Spinal cord (tissue), 10 donors: ENCODE results near the gene GDPD4. TPM values are rescaled to one million over a fixed set of nuclear protein-coding genes. Genes with fewer than 3 reads are reported as not detected.

Experiments used
- DNase-seq, 6 donors: peaks; one replicate each; pipeline versions ENCODE4 v3.0.0 to v3.0.0-alpha.2; 2013 to 2015; ENCODE audit warnings: low spot score in 6 of 6, low read depth in 4 of 6
- H3K27ac ChIP-seq: one replicate; pipeline ENCODE4 v1.5.1; 2013; ENCODE audit warnings: low read depth, low read length, control low read depth
- H3K27me3 ChIP-seq: one replicate; pipeline ENCODE4 v1.6.1; 2013; ENCODE audit warnings: low read length; ENCODE audit not compliant: control insufficient read depth, insufficient read depth
- H3K36me3 ChIP-seq: one replicate; pipeline ENCODE4 v1.6.1; 2013; ENCODE audit warnings: low read length; ENCODE audit not compliant: control insufficient read depth, insufficient read depth
- H3K4me1 ChIP-seq: one replicate; pipeline ENCODE4 v1.6.1; 2013; ENCODE audit warnings: low read length; ENCODE audit not compliant: control insufficient read depth, insufficient read depth
- H3K4me3 ChIP-seq: one replicate; pipeline ENCODE4 v1.5.1; 2013; ENCODE audit warnings: low read depth, low read length, control low read depth
- H3K9me3 ChIP-seq: one replicate; pipeline ENCODE4 v1.6.1; 2013; ENCODE audit warnings: low read length; ENCODE audit not compliant: control insufficient read depth, insufficient read depth
- WGBS: methylation state at CpG from one replicate; pipeline ENCODE4 v1.1.5; 2013; ENCODE audit warnings: missing lambda C conversion rate; ENCODE audit not compliant: insufficient coverage; 5-methylcytosine and 5-hydroxymethylcytosine counted together
- polyA plus RNA-seq, 2 donors: library from polyadenylated mRNA; unstranded; fragments of 120-200 nt; gene quantifications; one replicate each; pipeline ENCODE4 v1.2.1, GENCODE V29; 2013; ENCODE audit not compliant: insufficient read length in 2 of 2
- total RNA-seq, 2 donors: library from RNA; depleted of rRNA in 1 of 2; stranded (reverse); fragments of 120-200 nt in 1 of 2; fragments of >200 nt in 1 of 2; gene quantifications; one replicate each; pipeline versions ENCODE4 v1.2.3 to v1.2.4, GENCODE V29; 2013 to 2014
- donor health status: healthy.

Gene GDPD4
- total and polyA plus RNA-seq, 4 donors, result 0.44 TPM; not detected in 3

- peak; percentile 38 to 90 (median 68) for DNase-seq
- Histone ChIP-seq H3K4me1 (peaks cover 20% of the 10 kb centered on the region), H3K9me3 (no peaks in the 10 kb centered on the region), H3K36me3 (peaks cover 3% of the 10 kb centered on the region), H3K27ac (no peak overlapping the region), H3K27me3 (no peaks in the 10 kb centered on the region), H3K4me3 (no peak overlapping the region)
- 66% methylated on average over 6 of the region's 7 CpGs for WGBS
These were observed 113.5 kb downstream of the GDPD4 start for GRCh38 chr11:77187776-77188632.

GRCh38 chr11:77187111-77187750, 114.3 kb downstream of the GDPD4 start:
- Histone ChIP-seq H3K9me3 (no peaks in the 10 kb centered on the region), H3K4me3 (no peak overlapping the region), H3K4me1 (peaks cover 27% of the 10 kb centered on the region), H3K27ac (no peak overlapping the region), H3K27me3 (no peaks in the 10 kb centered on the region), H3K36me3 (peaks cover 3% of the 10 kb centered on the region)
- DNase-seq, result no peak
- 95% methylated on average over 2 of the region's 9 CpGs for WGBS

- Histone ChIP-seq H3K36me3 (peaks cover 4% of the 10 kb centered on the region), H3K27me3 (no peaks in the 10 kb centered on the region), H3K4me3 (no peak overlapping the region), H3K9me3 (no peaks in the 10 kb centered on the region), H3K27ac (no peak overlapping the region), H3K4me1 (peaks cover 23% of the 10 kb centered on the region)
- no CpG with 5 or more reads among the region's 1 CpG for WGBS
- DNase-seq, result no peak
These were observed 115.2 kb downstream of the GDPD4 start for GRCh38 chr11:77186302-77186701.

- Histone ChIP-seq H3K27ac (no peak overlapping the region), H3K36me3 (peaks cover 2% of the 10 kb centered on the region), H3K4me1 (peaks cover 29% of the 10 kb centered on the region), H3K27me3 (no peaks in the 10 kb centered on the region), H3K4me3 (no peak overlapping the region), H3K9me3 (no peaks in the 10 kb centered on the region)
- DNase-seq, result no peak
- 87% methylated on average over 15 of the region's 15 CpGs for WGBS
These were observed 117.2 kb downstream of the GDPD4 start for GRCh38 chr11:77184136-77184860.

GRCh38 chr11:77183431-77183984, 118.0 kb downstream of the GDPD4 start:
- WGBS, result 65% methylated on average over 4 of the region's 4 CpGs
- Histone ChIP-seq H3K4me1 (peaks cover 36% of the 10 kb centered on the region), H3K27me3 (no peaks in the 10 kb centered on the region), H3K4me3 (no peak overlapping the region), H3K36me3 (peaks cover 2% of the 10 kb centered on the region), H3K27ac (no peak overlapping the region), H3K9me3 (no peaks in the 10 kb centered on the region)
- DNase-seq, result peak; percentile 21 to 87 (median 58)

- WGBS, result 75% methylated on average over 19 of the region's 21 CpGs
- Histone ChIP-seq H3K27ac (no peak overlapping the region), H3K36me3 (peaks cover 2% of the 10 kb centered on the region)
These were observed 118.7 kb downstream of the GDPD4 start for GRCh38 chr11:77182542-77183430.

GRCh38 chr11:77181799-77182541, 119.5 kb downstream of the GDPD4 start:
- H3K36me3 ChIP-seq, result peaks cover 2% of the 10 kb centered on the region
- no peak for DNase-seq
- no peaks in the 10 kb centered on the region for H3K27me3 ChIP-seq
- H3K4me1 ChIP-seq, result peaks cover 36% of the 10 kb centered on the region
- H3K9me3 ChIP-seq, result no peaks in the 10 kb centered on the region
- no peak overlapping the region for H3K27ac ChIP-seq
- no peak overlapping the region for H3K4me3 ChIP-seq
- 94% methylated on average over 19 of the region's 22 CpGs for WGBS

More at GRCh38 chr11:77182542-77183430, 118.7 kb downstream of the GDPD4 start:
- no peaks in the 10 kb centered on the region for H3K27me3 ChIP-seq
- H3K9me3 ChIP-seq, result no peaks in the 10 kb centered on the region
- no peak overlapping the region for H3K4me3 ChIP-seq
- peaks cover 36% of the 10 kb centered on the region for H3K4me1 ChIP-seq
- no peak for DNase-seq

- Histone ChIP-seq H3K4me1 (peaks cover 39% of the 10 kb centered on the region), H3K27me3 (no peaks in the 10 kb centered on the region), H3K27ac (no peak overlapping the region), H3K4me3 (no peak overlapping the region), H3K36me3 (peaks cover 2% of the 10 kb centered on the region), H3K9me3 (no peaks in the 10 kb centered on the region)
- WGBS, result 89% methylated on average over 11 of the region's 11 CpGs
- DNase-seq, result no peak
These were observed 120.3 kb downstream of the GDPD4 start for GRCh38 chr11:77181226-77181625.
